ENCODE measurements around the gene AHSG.

DNA sequence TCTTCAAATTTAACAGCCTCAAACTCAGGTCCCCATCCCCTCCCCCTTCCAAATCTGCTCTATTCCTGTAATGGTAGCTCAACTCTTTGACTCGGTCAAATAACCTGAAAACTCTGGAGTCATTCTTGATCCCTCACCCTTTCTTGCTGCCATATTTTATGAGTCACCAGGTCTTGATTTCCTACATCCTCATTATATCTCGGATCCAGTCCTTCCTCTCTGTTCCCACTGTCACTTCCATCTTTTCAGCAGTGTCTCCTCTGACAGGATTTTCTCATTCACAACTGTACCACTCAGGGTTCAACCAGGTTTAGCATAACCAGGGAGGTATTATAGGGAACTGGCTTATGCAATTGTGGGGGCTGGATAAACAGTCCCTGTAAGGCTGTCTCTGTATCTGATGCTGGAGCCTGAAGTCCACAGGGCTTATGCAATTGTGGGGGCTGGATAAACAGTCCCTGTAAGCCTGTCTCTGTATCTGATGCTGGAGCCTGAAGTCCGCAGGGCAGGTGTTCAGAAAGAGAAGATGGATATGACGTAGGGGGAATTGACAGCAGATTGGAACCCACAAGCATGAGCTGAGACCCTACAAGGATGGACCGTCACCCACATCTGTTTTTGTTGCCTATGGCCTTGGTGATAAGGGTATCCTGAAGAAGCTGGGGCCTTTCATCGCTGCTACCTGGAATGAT lies 18.2 kb downstream of the AHSG start:
- TF ChIP-seq, protein P1, sequence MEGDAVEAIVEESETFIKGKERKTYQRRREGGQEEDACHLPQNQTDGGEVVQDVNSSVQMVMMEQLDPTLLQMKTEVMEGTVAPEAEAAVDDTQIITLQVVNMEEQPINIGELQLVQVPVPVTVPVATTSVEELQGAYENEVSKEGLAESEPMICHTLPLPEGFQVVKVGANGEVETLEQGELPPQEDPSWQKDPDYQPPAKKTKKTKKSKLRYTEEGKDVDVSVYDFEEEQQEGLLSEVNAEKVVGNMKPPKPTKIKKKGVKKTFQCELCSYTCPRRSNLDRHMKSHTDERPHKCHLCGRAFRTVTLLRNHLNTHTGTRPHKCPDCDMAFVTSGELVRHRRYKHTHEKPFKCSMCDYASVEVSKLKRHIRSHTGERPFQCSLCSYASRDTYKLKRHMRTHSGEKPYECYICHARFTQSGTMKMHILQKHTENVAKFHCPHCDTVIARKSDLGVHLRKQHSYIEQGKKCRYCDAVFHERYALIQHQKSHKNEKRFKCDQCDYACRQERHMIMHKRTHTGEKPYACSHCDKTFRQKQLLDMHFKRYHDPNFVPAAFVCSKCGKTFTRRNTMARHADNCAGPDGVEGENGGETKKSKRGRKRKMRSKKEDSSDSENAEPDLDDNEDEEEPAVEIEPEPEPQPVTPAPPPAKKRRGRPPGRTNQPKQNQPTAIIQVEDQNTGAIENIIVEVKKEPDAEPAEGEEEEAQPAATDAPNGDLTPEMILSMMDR (optimal IDR thresholded peaks at IDR 0.05 in 1 of 3, IDR thresholded peaks at IDR 0.05 in 1 of 3, conservative IDR thresholded peaks at IDR 0.05 in 1 of 3; ENCODE audit: extremely low read depth in 1 of 3, insufficient read depth in 2 of 3, low read length in 3 of 3) = no peak
- no peak for TF ChIP-seq EZH2 (IDR thresholded peaks at IDR 0.05; ENCODE audit: low read length)

Data from keratinocyte (primary cell).